IMR-90 (cell line): ENCODE measurements around the gene CEP70. TPM values are rescaled to one million over a fixed set of nuclear protein-coding genes. Genes with fewer than 3 reads are reported as not detected.

Source experiments
- ATAC-seq: fragments of 200-7000 bp; cut with Tn5 transposase; 2 replicates; pipeline ENCODE4 v1.9.1; 2020; ENCODE audit warnings: low read depth, mild to moderate bottlenecking, moderate library complexity
- BruUV-seq: library from RNA; stranded (reverse); fragments of 400-500 nt; replicated peaks from 2 replicates; lab custom pipeline; 2021; lab: Mats Ljungman, UMichigan
- CTCF ChIA-PET: fragments of 300-600 bp; formaldehyde crosslinking; extraction: SDS; loops from one replicate; lab custom pipeline; 2021; ENCODE audit warnings: antibody characterized with exemption; lab: Yijun Ruan, JAX
- POLR2A ChIA-PET: fragments of 300-600 bp; sonication (Branson Sonifier 250); formaldehyde crosslinking; loops from one replicate; lab custom pipeline; 2022; ENCODE audit warnings: antibody characterized with exemption; ENCODE audit not compliant: unreplicated experiment; lab: Charles Lee
- DNase-seq: peaks from one replicate; pipeline ENCODE4 v3.0.0; 2013
- H2AFZ ChIP-seq: replicated peaks from 2 replicates; pipeline ENCODE3; 2013; ENCODE audit warnings: low read length, mild to moderate bottlenecking; ENCODE audit not compliant: poor library complexity
- H2AK5ac ChIP-seq: 2 replicates; pipeline ENCODE4 v1.6.1; 2013; ENCODE audit warnings: low read depth, low read length, inconsistent platforms
- H2AK9ac ChIP-seq: replicated peaks from 2 replicates; pipeline ENCODE3; 2013; ENCODE audit warnings: mild to moderate bottlenecking, low read depth, low read length, moderate library complexity; ENCODE audit not compliant: poor library complexity
- H2BK120ac ChIP-seq: 2 replicates; pipeline ENCODE4 v1.6.1; 2013; ENCODE audit warnings: low read depth, low read length, inconsistent platforms
- H2BK15ac ChIP-seq: 3 replicates; pipeline ENCODE4 v1.6.1; 2013; ENCODE audit warnings: low read depth, low read length, inconsistent platforms
- H2BK20ac ChIP-seq: 2 replicates; pipeline ENCODE4 v1.6.1; 2013; ENCODE audit warnings: low read depth, mild to moderate bottlenecking, inconsistent platforms, low read length, moderate library complexity
- H2BK5ac ChIP-seq: 2 replicates; pipeline ENCODE4 v1.6.1; 2013; ENCODE audit warnings: mild to moderate bottlenecking, low read depth, low read length, inconsistent platforms; ENCODE audit not compliant: poor library complexity, severe bottlenecking
- H3K14ac ChIP-seq: replicated peaks from 2 replicates; pipeline ENCODE4 v1.6.1; 2013; ENCODE audit warnings: low read depth, low read length, inconsistent platforms
- H3K18ac ChIP-seq: 2 replicates; pipeline ENCODE4 v1.6.1; 2013; ENCODE audit warnings: low read depth, low read length, control low read depth
- H3K23ac ChIP-seq: 2 replicates; pipeline ENCODE4 v1.6.1; 2013; ENCODE audit warnings: low read depth, low read length, inconsistent platforms
- H3K27ac ChIP-seq: 2 replicates; pipeline ENCODE4 v1.5.1; 2013; ENCODE audit warnings: mild to moderate bottlenecking, control low read depth, low read length; ENCODE audit not compliant: insufficient read depth
- H3K27me3 ChIP-seq: 2 replicates; pipeline ENCODE4 v1.6.1; 2013; ENCODE audit warnings: low read length; ENCODE audit not compliant: control insufficient read depth, insufficient read depth
- H3K36me3 ChIP-seq: 2 replicates; pipeline ENCODE4 v1.6.1; 2013; ENCODE audit warnings: low read length, mixed read lengths; ENCODE audit not compliant: control insufficient read depth, insufficient read depth
- H3K4ac ChIP-seq: 2 replicates; pipeline ENCODE4 v1.6.1; 2013; ENCODE audit warnings: low read depth, low read length, inconsistent platforms
- H3K4me1 ChIP-seq: 2 replicates; pipeline ENCODE4 v1.6.1; 2013; ENCODE audit warnings: low read length, mixed read lengths; ENCODE audit not compliant: control insufficient read depth, insufficient read depth
- H3K4me2 ChIP-seq: 2 replicates; pipeline ENCODE4 v1.6.1; 2013; ENCODE audit warnings: low read depth, mild to moderate bottlenecking, control low read depth, low read length, moderate library complexity
- H3K4me3 ChIP-seq: 2 replicates; pipeline ENCODE4 v1.5.1; 2013; ENCODE audit warnings: low read depth, mild to moderate bottlenecking, control low read depth, low read length, moderate library complexity; ENCODE audit not compliant: insufficient read depth
- H3K56ac ChIP-seq: 2 replicates; pipeline ENCODE4 v1.6.1; 2013; ENCODE audit warnings: low read length, inconsistent platforms; ENCODE audit not compliant: insufficient read depth; ENCODE audit errors: extremely low read depth
- H3K79me1 ChIP-seq, 2 experiments: 2 replicates each; pipeline ENCODE4 v1.6.1; 2013; ENCODE audit warnings: low read length in 2 of 2, inconsistent platforms in 1 of 2, low read depth in 1 of 2
- H3K9ac ChIP-seq: 2 replicates; pipeline ENCODE4 v1.6.1; 2013; ENCODE audit warnings: low read depth, low read length, control low read depth
- H3K9me1 ChIP-seq: 2 replicates; pipeline ENCODE4 v1.6.1; 2013; ENCODE audit warnings: low read length, inconsistent platforms; ENCODE audit not compliant: insufficient read depth
- H3K9me3 ChIP-seq: 2 replicates; pipeline ENCODE4 v1.6.1; 2013; ENCODE audit warnings: low read length; ENCODE audit not compliant: control insufficient read depth, insufficient read depth
- H4K20me1 ChIP-seq: 2 replicates; pipeline ENCODE4 v1.6.1; 2013; ENCODE audit warnings: low read length, inconsistent platforms; ENCODE audit not compliant: insufficient read depth
- H4K5ac ChIP-seq: 2 replicates; pipeline ENCODE4 v1.6.1; 2013; ENCODE audit warnings: mild to moderate bottlenecking, low read depth, low read length, control low read depth
- H4K8ac ChIP-seq, 2 experiments: 2 replicates each; pipeline ENCODE4 v1.6.1; 2013; ENCODE audit warnings: low read depth in 2 of 2, low read length in 2 of 2, control low read depth in 1 of 2, inconsistent platforms in 1 of 2
- H4K91ac ChIP-seq: 2 replicates; pipeline ENCODE4 v1.6.1; 2013; ENCODE audit warnings: low read depth, low read length, inconsistent platforms; ENCODE audit not compliant: insufficient read depth
- BHLHE40 ChIP-seq: fragments of 150-350 bp; IDR thresholded peaks from 2 replicates; pipeline ENCODE4 v1.6.1; 2016; ENCODE audit warnings: mild to moderate bottlenecking, low read depth, low read length
- CHD1 ChIP-seq: IDR thresholded peaks from 2 replicates; pipeline ENCODE4 v1.6.1; 2012; ENCODE audit warnings: low read depth, low read length, improper control_type of control experiment
- CTCF ChIP-seq: conservative IDR thresholded peaks from 2 replicates; pipeline ENCODE4 v1.5.1; 2012; ENCODE audit warnings: mild to moderate bottlenecking, low read depth, low read length, improper control_type of control experiment
- MAZ ChIP-seq: IDR thresholded peaks from 2 replicates; pipeline ENCODE4 v1.6.1; 2012; ENCODE audit warnings: low read depth, mild to moderate bottlenecking, low read length, improper control_type of control experiment, moderate library complexity, borderline replicate concordance
- MXI1 ChIP-seq: IDR thresholded peaks from 2 replicates; pipeline ENCODE4 v1.6.1; 2012; ENCODE audit warnings: low read depth, mild to moderate bottlenecking, low read length, moderate library complexity, borderline replicate concordance
- NFE2L2 ChIP-seq: fragments of 150-350 bp; IDR thresholded peaks from 2 replicates; pipeline ENCODE4 v1.6.1; 2016; ENCODE audit warnings: low read depth, mild to moderate bottlenecking, low read length
- POLR2A ChIP-seq: IDR thresholded peaks from 2 replicates; pipeline ENCODE4 v1.6.1; 2012; ENCODE audit warnings: mild to moderate bottlenecking, low read depth, low read length
- RFX5 ChIP-seq: IDR thresholded peaks from 2 replicates; pipeline ENCODE4 v1.8.0; 2012; ENCODE audit warnings: low read depth, mild to moderate bottlenecking, low read length, moderate library complexity
- SMC3 ChIP-seq: fragments of 150-350 bp; IDR thresholded peaks from 2 replicates; pipeline ENCODE4 v1.6.1; 2016; ENCODE audit warnings: low read depth, mild to moderate bottlenecking, antibody characterized with exemption, low read length, moderate library complexity
- USF2 ChIP-seq: fragments of 150-350 bp; IDR thresholded peaks from 2 replicates; pipeline ENCODE4 v1.6.1; 2017; ENCODE audit warnings: mild to moderate bottlenecking, antibody characterized with exemption, low read length, low read depth
- WGBS, 2 experiments: methylation state at CpG; one replicate each; pipeline versions ENCODE4 v1.1.5 to v1.1.7; 2013; ENCODE audit warnings: missing lambda C conversion rate in 2 of 2; ENCODE audit not compliant: insufficient read length in 1 of 2; ENCODE audit errors: extremely low coverage in 2 of 2; 5-methylcytosine and 5-hydroxymethylcytosine counted together
- dilution Hi-C: fragments of 300-500 bp; cut with HindIII; formaldehyde crosslinking; loops from one replicate; pipeline ENCODE4 v1.14.3; 2018; ENCODE audit warnings: low sequenced_read_pairs; ENCODE audit not compliant: unreplicated experiment
- in situ Hi-C: fragments of 300-500 bp; cut with MboI; formaldehyde crosslinking; loops from 3 replicates; pipeline ENCODE4 v1.14.3; 2019; ENCODE audit warnings: low sequenced_read_pairs, inconsistent platforms, mixed read lengths
- intact Hi-C: fragments of 100-400 bp; cut with micrococcal nuclease; formaldehyde crosslinking; loops from 2 replicates; pipeline ENCODE4 v1.10.0; 2022
- polyA plus RNA-seq, 3 experiments: library from polyadenylated mRNA; depleted of rRNA; stranded (reverse); fragments of >200 nt; gene quantifications; 2 replicates each; pipeline ENCODE4 v1.2.3, GENCODE V29; 2012; ENCODE audit warnings: low replicate concordance in 1 of 3
- total RNA-seq: library from RNA; depleted of rRNA; stranded (reverse); fragments of >200 nt; gene quantifications from 2 replicates; pipeline ENCODE4 v1.2.3, GENCODE V29; 2012

The CEP70 gene
- total and polyA plus RNA-seq, 2 of the 4 experiments (the other 2 are of a cell fraction): 4.6 to 11.1 TPM

- H4K5ac ChIP-seq: no peak overlapping the region
- H2BK120ac ChIP-seq: no peak overlapping the region
- CTCF ChIA-PET: interaction anchor here (0.5 kb wide), 1 partner anchor 399 kb away, joined by 3 read pairs; no protein-coding TSS in a partner anchor
- no peak overlapping the region for H3K4me3 ChIP-seq
- DNase-seq (no peak), ATAC-seq (no peak)
- no peak overlapping the region for H3K14ac ChIP-seq
- in situ Hi-C loops (no loop called here), intact Hi-C loops (no loop called here), dilution Hi-C loops (no loop called here)
- H2BK5ac ChIP-seq: no peak overlapping the region
- H3K27ac ChIP-seq: no peak overlapping the region
- H2AK5ac ChIP-seq: no peak overlapping the region
- WGBS, 2 experiments: 45% methylated on average over 4 of the region's 13 CpGs; no CpG with 5 or more reads in 1 of the 2 experiments
- H3K4me2 ChIP-seq: no peak overlapping the region
- no TSS peak for BruUV-seq
- no peak overlapping the region for H2AK9ac ChIP-seq
- H3K36me3 ChIP-seq: no peaks in the 10 kb centered on the region
- no peaks in the 10 kb centered on the region for H3K9me3 ChIP-seq
- H3K79me1 ChIP-seq: no peaks in the 10 kb centered on the region
- no peak overlapping the region for H2AFZ ChIP-seq
- H3K4ac ChIP-seq: no peak overlapping the region
- H3K9me1 ChIP-seq: no peaks in the 10 kb centered on the region
- POLR2A ChIA-PET: no interaction called here
- no peak overlapping the region for H2BK20ac ChIP-seq
- no peaks in the 10 kb centered on the region for H4K20me1 ChIP-seq
- H3K27me3 ChIP-seq: peaks cover 9% of the 10 kb centered on the region
- H2BK15ac ChIP-seq: no peak overlapping the region
- H4K91ac ChIP-seq: no peak overlapping the region
- H3K9ac ChIP-seq: no peak overlapping the region
- no peak overlapping the region for H4K8ac ChIP-seq
- TF ChIP-seq BHLHE40: no peak
- TF ChIP-seq SMC3: no peak
- TF ChIP-seq MXI1: no peak
- no peak for TF ChIP-seq MAZ
- TF ChIP-seq NFE2L2: no peak
- TF ChIP-seq POLR2A: no peak
- no peak for TF ChIP-seq CHD1
- TF ChIP-seq CTCF: no peak
- no peak for TF ChIP-seq RFX5
- TF ChIP-seq USF2: no peak
- H3K56ac ChIP-seq: no peak overlapping the region
- H3K4me1 ChIP-seq: no peaks in the 10 kb centered on the region
- no peak overlapping the region for H3K23ac ChIP-seq
- H3K18ac ChIP-seq: no peak overlapping the region
These were observed 138.0 kb downstream of the CEP70 start for GRCh38 chr3:138455801-138456716.
